Caco-2 (cell line): ENCODE data around the gene RIPOR3. TPM values are rescaled to one million over a fixed set of nuclear protein-coding genes. Genes with fewer than 3 reads are reported as not detected.
A peak's percentile ranks its signal among the peaks of the same experiment; 100 is the strongest.

Experiments used
- Bru-seq: library from RNA; stranded (reverse); fragments of 400-500 nt; gene quantifications from one replicate; lab custom pipeline; 2021; lab: Mats Ljungman, UMichigan
- BruChase-seq, 2 experiments: library from RNA; stranded (reverse); fragments of 400-500 nt; gene quantifications; one replicate each; lab custom pipeline; 2021; lab: Mats Ljungman, UMichigan
- BruUV-seq: library from RNA; stranded (reverse); fragments of 400-500 nt; replicated peaks from 2 replicates; lab custom pipeline; 2021; lab: Mats Ljungman, UMichigan
- CTCF ChIA-PET: fragments of 300-600 bp; sonication (Branson Sonifier 250); formaldehyde crosslinking; loops from one replicate; lab custom pipeline; 2022; ENCODE audit warnings: antibody characterized with exemption; lab: Charles Lee
- POLR2A ChIA-PET: fragments of 300-600 bp; sonication (Branson Sonifier 250); formaldehyde crosslinking; loops from one replicate; lab custom pipeline; 2022; ENCODE audit warnings: antibody characterized with exemption; lab: Charles Lee
- DNase-seq, 2 experiments: peaks; one replicate each; pipeline versions ENCODE4 v3.0.0 to v3.0.0-alpha.2; 2020 to 2022
- H3K27me3 ChIP-seq: replicated peaks from 2 replicates; pipeline ENCODE4 v1.6.0; 2011; ENCODE audit warnings: low read length; ENCODE audit not compliant: control insufficient read depth, insufficient read depth
- H3K36me3 ChIP-seq: 2 replicates; pipeline ENCODE4 v1.5.1; 2011; ENCODE audit warnings: low read length; ENCODE audit not compliant: control insufficient read depth, insufficient read depth
- H3K4me1 ChIP-seq: fragments of 250-450 bp; sonication (Bioruptor Pico); 2 replicates; pipeline ENCODE4 v1.5.1; 2020; ENCODE audit warnings: mild to moderate bottlenecking
- H3K4me3 ChIP-seq: 2 replicates; pipeline ENCODE4 v1.5.1; 2011; ENCODE audit warnings: low read depth, mild to moderate bottlenecking, control low read depth, low read length
- H3K9me3 ChIP-seq: fragments of 250-450 bp; sonication (Bioruptor Pico); 2 replicates; pipeline ENCODE4 v1.5.1; 2020; ENCODE audit warnings: mild to moderate bottlenecking, moderate library complexity
- H3K27ac Mint-ChIP-seq: one replicate; pipeline ENCODE4 v1.8.0; 2022; ENCODE audit warnings: mixed read lengths; ENCODE audit not compliant: unreplicated experiment
- H3K27me3 Mint-ChIP-seq: one replicate; pipeline ENCODE4 v1.8.0; 2022; ENCODE audit warnings: mixed read lengths; ENCODE audit not compliant: insufficient read depth, unreplicated experiment
- H3K36me3 Mint-ChIP-seq: one replicate; pipeline ENCODE4 v1.8.0; 2022; ENCODE audit warnings: mild to moderate bottlenecking, mixed read lengths; ENCODE audit not compliant: insufficient read depth, unreplicated experiment
- H3K4me1 Mint-ChIP-seq: one replicate; pipeline ENCODE4 v1.8.0; 2022; ENCODE audit warnings: low read depth, mixed read lengths; ENCODE audit not compliant: unreplicated experiment
- H3K4me3 Mint-ChIP-seq: one replicate; pipeline ENCODE4 v1.8.0; 2022; ENCODE audit warnings: mild to moderate bottlenecking, moderate library complexity, mixed read lengths; ENCODE audit not compliant: unreplicated experiment
- H3K9me3 Mint-ChIP-seq: one replicate; pipeline ENCODE4 v1.8.0; 2022; ENCODE audit warnings: mixed read lengths; ENCODE audit not compliant: unreplicated experiment
- intact Hi-C: fragments of 100-400 bp; cut with micrococcal nuclease; formaldehyde crosslinking; loops from one replicate; pipeline ENCODE4 v1.10.0; 2022; ENCODE audit not compliant: unreplicated experiment
- long read RNA-seq: library from polyadenylated mRNA; stranded (forward); transcript quantifications from one replicate; pipeline ENCODE4 v2.0.0, GENCODE V29; 2022
- total RNA-seq: library from RNA; stranded (reverse); gene quantifications from 2 replicates; pipeline ENCODE4 v1.2.3, GENCODE V29; 2022
- TF ChIP-seq, protein P1 (sequence below), 2 experiments: fragments of 200-600 bp in 1 of 2; IDR thresholded peaks; 1 replicate in 1 of 2; 2 replicates in 1 of 2; pipeline versions ENCODE4 v1.5.1 to v1.8.0; 2011 to 2022; ENCODE audit warnings: antibody characterized with exemption in 1 of 2, control low read depth in 1 of 2, inconsistent platforms in 1 of 2, low read depth in 1 of 2, low read length in 1 of 2, mild to moderate bottlenecking in 1 of 2, moderate library complexity in 1 of 2; ENCODE audit not compliant: insufficient read depth in 1 of 2, severe bottlenecking in 1 of 2, unreplicated experiment in 1 of 2

RIPOR3 gene, protein sequence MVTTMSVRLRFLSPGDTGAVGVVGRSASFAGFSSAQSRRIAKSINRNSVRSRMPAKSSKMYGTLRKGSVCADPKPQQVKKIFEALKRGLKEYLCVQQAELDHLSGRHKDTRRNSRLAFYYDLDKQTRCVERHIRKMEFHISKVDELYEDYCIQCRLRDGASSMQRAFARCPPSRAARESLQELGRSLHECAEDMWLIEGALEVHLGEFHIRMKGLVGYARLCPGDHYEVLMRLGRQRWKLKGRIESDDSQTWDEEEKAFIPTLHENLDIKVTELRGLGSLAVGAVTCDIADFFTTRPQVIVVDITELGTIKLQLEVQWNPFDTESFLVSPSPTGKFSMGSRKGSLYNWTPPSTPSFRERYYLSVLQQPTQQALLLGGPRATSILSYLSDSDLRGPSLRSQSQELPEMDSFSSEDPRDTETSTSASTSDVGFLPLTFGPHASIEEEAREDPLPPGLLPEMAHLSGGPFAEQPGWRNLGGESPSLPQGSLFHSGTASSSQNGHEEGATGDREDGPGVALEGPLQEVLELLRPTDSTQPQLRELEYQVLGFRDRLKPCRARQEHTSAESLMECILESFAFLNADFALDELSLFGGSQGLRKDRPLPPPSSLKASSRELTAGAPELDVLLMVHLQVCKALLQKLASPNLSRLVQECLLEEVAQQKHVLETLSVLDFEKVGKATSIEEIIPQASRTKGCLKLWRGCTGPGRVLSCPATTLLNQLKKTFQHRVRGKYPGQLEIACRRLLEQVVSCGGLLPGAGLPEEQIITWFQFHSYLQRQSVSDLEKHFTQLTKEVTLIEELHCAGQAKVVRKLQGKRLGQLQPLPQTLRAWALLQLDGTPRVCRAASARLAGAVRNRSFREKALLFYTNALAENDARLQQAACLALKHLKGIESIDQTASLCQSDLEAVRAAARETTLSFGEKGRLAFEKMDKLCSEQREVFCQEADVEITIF
- total RNA-seq (0.18 and 0.67 TPM in 2 replicates), Bru-seq, nascent RNA (percentile 28 among the genes with signal in this experiment), BruChase-seq, experiment 1, labeled RNA remaining after a 2-hour chase (percentile 21 among the genes with signal in this experiment), BruChase-seq, experiment 2, labeled RNA remaining after a 6-hour chase (percentile 21 among the genes with signal in this experiment)
- long read RNA-seq, partial matches to known transcripts: 0 of 1 reads
- long read RNA-seq, other reads (novel, unspliced or antisense): 1 of 1 reads

DNA sequence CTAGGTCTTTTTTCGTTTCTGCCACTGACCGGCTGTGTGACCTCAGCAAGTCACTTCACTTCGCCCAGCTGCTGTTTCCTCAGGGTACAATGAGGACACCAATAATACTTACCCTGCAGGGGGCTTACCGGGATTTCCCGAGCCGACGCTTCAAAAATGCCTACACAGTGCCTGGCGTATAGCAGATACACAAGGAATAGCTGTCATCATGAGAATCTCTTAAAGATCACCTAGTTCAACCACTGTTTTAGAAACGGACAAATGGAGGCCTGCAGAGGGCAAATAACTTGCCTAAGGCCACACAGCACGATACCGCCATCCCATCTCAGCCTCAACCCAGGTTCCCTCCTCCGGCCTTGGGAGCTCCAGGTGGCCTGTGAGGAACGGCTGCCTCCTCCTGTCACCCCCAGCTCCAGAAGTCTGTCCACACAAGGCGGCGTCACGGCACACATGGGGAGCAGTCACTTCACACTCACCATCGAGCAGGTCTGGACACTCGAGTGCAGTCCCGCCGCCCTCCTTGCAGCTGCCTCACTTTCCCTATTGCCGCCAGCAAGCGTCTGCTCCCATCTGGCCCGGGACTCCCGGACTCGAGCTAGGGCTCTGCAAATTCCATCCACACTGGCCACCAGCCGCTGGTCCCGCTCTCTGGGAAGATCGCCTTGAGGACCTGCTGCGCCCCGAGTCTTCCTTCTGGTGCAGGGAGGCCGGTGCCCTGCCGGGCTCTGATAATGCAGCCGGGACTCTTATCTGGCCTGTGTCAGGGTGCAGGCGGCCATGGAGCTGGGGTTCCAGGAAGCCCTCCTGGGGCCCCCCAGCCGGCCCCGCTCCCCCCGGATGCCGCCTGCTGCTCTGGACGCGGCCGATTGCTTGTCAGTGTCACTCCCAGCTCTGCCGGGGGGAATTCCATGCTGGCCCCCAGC, at the start of gene RIPOR3:
RIPOR3 (minus strand) TSS at position 893 of the 923 bp plus-strand sequence; CDS start at position 479, 414 bp downstream.
- peaks cover 20% of the 10 kb centered on the region for H3K4me1 Mint-ChIP-seq
- BruUV-seq: no TSS peak
- H3K27ac Mint-ChIP-seq: no peak within 1 kb of the TSS
- Histone ChIP-seq H3K36me3 (no peaks in the 10 kb centered on the region), H3K4me3 (no peak within 1 kb of the TSS), H3K27me3 (no peaks in the 10 kb centered on the region), H3K9me3 (no peaks in the 10 kb centered on the region), H3K4me1 (peaks cover 28% of the 10 kb centered on the region)
- no peaks in the 10 kb centered on the region for H3K27me3 Mint-ChIP-seq
- ChIA-PET CTCF (interaction anchor here (0.6 to 3.0 kb wide), 6 partner anchors 10 to 238 kb away, joined by 3 to 14 read pairs (median 4); no protein-coding TSS in a partner anchor), POLR2A (interaction anchor here (0.5 kb wide), 2 partner anchors 13 to 28 kb away, joined by 3 to 11 read pairs; no protein-coding TSS in a partner anchor)
- DNase-seq: no peak
- intact Hi-C loops: no loop called here
- no peaks in the 10 kb centered on the region for H3K9me3 Mint-ChIP-seq
- no peak within 1 kb of the TSS for H3K4me3 Mint-ChIP-seq
- TF ChIP-seq, protein P1, sequence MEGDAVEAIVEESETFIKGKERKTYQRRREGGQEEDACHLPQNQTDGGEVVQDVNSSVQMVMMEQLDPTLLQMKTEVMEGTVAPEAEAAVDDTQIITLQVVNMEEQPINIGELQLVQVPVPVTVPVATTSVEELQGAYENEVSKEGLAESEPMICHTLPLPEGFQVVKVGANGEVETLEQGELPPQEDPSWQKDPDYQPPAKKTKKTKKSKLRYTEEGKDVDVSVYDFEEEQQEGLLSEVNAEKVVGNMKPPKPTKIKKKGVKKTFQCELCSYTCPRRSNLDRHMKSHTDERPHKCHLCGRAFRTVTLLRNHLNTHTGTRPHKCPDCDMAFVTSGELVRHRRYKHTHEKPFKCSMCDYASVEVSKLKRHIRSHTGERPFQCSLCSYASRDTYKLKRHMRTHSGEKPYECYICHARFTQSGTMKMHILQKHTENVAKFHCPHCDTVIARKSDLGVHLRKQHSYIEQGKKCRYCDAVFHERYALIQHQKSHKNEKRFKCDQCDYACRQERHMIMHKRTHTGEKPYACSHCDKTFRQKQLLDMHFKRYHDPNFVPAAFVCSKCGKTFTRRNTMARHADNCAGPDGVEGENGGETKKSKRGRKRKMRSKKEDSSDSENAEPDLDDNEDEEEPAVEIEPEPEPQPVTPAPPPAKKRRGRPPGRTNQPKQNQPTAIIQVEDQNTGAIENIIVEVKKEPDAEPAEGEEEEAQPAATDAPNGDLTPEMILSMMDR (IDR thresholded peaks at IDR 0.05; ENCODE audit: insufficient read depth in 1 of 2, low read depth in 1 of 2, low read length in 1 of 2, severe bottlenecking in 1 of 2, unreplicated experiment in 1 of 2): no peak
- H3K36me3 Mint-ChIP-seq: no peaks in the 10 kb centered on the region

DNA sequence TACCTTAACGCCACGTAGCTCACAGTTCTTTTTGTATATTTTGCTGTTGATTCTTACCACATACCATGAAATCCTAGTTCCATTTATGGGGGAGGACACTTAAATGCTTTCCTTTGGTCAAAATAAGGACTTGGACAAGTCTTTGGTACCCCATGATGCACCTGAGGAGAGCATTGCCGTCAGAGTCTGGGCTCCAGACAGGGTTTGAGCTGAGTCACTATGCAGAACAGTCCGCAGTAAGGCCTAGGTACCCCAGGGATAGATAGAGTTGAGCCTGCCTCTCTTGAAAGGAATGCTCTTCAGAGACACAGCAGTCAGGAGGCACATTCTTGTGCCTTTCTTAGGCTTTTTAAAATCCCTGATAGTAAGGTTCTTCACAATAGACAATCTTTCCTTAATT, 46.0 kb upstream of the RIPOR3 start:
- H3K4me3 Mint-ChIP-seq: peak overlapping the region; percentile 51
- TF ChIP-seq, protein P1 (IDR thresholded peaks at IDR 0.05; ENCODE audit: insufficient read depth in 1 of 2, low read depth in 1 of 2, low read length in 1 of 2, severe bottlenecking in 1 of 2, unreplicated experiment in 1 of 2): no peak
- Histone ChIP-seq H3K4me1 (peaks cover 88% of the 10 kb centered on the region), H3K4me3 (no peak overlapping the region), H3K9me3 (no peaks in the 10 kb centered on the region), H3K27me3 (no peaks in the 10 kb centered on the region), H3K36me3 (0 out of 2 replicates have a peak, but pooled peaks cover 4% of the 10 kb centered on the region)
- BruUV-seq: no TSS peak
- peak in 1 of 2 experiments; percentile 73 for DNase-seq
- peaks cover 99% of the 10 kb centered on the region for H3K36me3 Mint-ChIP-seq
- CTCF ChIA-PET: interaction anchor here (0.6 to 1.2 kb wide), 5 partner anchors 12 to 74 kb away, joined by 3 to 7 read pairs (median 4); no protein-coding TSS in a partner anchor
- no peaks in the 10 kb centered on the region for H3K27me3 Mint-ChIP-seq
- H3K9me3 Mint-ChIP-seq: no peaks in the 10 kb centered on the region
- POLR2A ChIA-PET: interaction anchor here (1.2 kb wide), 1 partner anchor 26 kb away, joined by 7 read pairs; no protein-coding TSS in a partner anchor
- intact Hi-C loops: no loop called here
- H3K27ac Mint-ChIP-seq: peak overlapping the region; percentile 75
- peaks cover 69% of the 10 kb centered on the region for H3K4me1 Mint-ChIP-seq
